HL-60/S4 treated with phorbol 12-myristate 13-acetate at 8.2 ng/mL for 4 days and 3 days (cell line): Measurements from ENCODE around the gene NCOR2.

Experiments used
- in situ Hi-C: fragments of 300-500 bp; cut with MboI; formaldehyde crosslinking; loops from 2 replicates; pipeline ENCODE4 v1.15.0; 2022; ENCODE audit warnings: low sequenced_read_pairs

Gene NCOR2

DNA sequence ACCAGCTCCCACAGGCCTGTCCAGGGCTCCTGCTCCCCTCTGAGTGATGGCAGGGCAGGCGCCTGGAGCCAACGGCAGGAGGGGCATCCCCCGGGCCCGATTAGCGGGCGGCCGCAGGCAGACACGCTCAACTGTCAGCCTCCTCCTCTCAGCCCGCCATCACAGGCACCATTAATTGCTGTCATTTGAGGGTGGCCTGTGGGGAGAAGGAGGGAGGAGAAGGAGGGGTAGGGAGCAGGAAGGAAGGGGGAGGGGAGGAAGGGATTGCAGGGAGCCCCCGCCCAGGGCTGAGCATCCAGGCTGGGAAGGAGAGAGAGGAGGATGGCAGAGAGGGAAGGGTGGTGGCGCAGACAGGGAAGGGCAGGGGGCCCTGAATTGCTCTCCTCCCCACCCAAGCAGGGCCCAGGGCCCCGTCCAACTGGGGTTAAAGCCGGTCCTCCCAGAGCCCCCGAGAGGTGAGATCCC lies 36.1 kb downstream of the NCOR2 start:
- in situ Hi-C loops = no loop called here

DNA sequence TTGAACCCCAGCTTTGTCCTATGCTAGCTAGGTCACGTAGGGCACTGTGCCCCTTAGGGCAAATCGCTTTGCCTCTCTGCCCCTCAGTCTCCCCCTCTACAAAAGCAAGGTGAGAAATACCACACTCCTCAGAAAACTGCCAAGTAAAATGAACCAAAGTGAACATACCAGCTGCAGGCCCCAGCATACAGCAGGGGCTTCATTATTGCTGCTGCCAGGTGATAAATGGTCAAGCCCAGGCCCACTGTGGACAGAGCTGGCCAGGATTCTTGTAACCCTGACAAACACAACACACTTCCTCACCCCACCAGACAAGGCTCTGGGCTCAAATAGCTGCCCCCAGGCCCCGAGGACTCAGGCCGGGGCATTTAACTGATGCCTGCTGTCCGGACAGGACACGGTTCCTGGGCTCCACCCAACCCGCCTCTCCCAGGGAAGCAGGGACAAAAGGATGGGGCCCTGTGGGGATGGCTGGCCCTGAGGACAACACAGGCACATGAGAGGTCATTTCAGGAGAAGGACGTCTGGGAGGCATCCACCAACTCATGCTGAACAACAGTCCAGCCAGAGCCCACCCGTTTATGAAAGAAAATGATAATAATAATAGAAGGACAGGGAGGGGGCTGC lies 36.7 kb downstream of the NCOR2 start:
- in situ Hi-C loops = no loop called here

DNA sequence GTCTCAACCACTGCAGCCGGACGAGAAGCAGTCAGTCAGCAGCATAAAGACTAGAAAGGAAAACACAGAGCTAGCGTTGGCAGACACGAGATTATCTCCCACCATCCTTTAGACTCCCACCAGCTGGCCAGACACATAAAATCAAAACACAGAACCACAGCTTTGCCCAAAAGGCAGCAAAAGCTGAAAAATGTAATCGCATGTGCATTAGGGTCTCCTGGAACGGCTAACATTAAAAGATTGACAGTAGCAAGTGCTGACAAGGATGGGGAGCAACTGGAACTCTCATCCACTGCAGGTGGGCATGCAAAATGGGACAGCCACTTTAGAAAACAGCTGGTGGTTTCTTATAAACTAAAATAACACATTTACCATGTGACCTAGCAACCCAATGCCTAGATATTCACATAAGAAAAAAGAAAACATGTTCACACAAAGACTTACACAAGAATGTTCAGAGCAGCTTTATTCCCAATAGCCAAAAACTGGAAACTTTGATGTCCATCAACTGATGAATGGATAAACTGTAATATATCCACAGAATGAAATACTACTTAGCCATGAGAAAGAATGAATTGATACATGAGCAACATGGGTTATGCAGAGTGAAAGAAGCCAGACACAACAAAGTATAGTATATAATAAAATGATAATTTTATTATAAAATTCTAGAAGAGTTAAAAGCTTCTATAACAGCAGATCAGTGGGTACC lies 37.7 kb downstream of the NCOR2 start:
- in situ Hi-C loops = no loop called here

DNA sequence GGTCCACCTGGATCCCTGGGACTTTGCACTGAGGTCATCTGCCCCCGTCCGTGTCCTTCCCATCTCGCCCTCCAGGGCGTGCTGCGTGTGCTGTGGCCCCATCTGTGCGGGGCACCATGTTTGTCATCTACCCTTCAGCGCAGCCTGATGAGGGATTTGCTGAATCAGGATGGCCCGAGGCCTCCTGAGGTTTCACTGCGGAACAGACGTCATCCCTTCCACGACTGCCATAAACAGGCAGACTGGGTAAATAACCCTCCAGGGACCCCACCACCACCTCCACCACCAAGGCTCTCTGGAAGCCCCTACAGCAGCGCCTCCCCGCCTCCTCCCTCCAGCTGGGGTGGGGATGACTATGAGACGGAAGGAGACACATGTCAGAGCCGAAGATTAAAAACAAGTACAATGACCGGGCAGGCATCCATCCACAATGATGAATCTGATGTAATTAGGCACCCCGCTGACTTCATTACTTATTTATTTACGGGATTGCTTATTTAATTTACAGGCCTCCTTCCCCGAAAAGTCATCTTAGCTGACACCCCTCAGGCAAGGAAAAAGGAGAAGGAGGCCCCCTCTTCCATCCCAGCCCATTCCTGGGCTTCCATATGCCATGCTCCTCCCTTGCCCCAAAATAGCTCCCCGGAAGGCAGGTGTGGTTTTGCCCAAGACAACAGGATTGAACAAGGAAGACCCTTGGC lies 39.4 kb downstream of the NCOR2 start:
- in situ Hi-C loops = no loop called here

DNA sequence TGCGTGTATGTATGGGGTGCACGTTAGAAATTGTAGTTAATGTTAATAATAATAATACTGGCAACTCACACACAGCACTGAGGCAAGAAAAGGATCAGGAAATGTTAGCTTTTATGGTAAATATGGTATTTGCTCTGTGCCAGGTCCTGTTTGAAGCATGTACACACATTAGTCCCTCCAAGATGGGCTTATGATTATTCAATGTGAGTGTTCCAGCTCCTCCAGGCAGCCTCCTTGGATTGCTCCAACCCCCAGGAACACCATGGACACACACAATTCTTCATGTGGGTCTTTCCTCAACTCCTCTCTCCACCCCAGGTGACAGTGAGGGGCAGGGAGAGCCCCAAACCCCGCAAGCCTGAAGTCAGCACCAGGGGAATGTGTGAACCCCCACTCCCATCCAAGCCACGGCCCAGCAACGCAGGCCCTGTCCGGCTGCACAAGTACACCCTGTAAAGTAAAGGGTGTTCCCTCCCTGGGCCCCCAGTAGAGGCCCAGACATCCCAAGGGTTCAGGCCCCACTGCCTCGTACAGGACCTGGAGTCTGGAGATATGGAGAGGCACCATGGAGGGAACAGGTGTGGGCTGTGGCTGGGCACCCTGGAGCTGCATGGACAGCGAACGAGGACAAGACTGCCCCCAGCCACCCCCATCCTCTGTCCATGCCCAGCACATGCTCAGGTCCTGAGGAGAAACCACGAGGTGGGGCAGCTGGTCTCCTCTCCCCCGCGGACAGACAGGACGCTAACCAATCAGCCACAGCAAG lies 41.3 kb downstream of the NCOR2 start:
- in situ Hi-C loops = no loop called here

DNA sequence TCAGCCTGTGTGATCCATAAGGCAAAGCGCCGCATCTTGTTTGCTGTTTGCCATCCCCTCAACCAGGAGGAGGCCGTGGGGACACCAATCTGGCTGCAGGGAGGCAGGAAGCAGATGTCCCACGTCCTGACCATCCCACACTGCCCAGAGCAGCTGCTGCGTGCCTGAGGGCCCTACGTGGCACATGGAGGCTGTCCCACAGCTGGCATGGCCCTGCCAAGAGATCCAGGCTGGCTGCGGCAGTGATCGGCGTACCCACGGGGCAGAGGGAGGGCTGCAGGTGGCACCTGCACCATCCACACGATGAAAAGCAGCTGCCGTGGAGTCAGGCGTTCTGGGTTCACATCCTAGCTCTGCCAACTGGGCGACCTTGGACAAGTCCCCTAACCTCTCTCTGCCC lies 42.0 kb downstream of the NCOR2 start:
- in situ Hi-C loops = no loop called here

DNA sequence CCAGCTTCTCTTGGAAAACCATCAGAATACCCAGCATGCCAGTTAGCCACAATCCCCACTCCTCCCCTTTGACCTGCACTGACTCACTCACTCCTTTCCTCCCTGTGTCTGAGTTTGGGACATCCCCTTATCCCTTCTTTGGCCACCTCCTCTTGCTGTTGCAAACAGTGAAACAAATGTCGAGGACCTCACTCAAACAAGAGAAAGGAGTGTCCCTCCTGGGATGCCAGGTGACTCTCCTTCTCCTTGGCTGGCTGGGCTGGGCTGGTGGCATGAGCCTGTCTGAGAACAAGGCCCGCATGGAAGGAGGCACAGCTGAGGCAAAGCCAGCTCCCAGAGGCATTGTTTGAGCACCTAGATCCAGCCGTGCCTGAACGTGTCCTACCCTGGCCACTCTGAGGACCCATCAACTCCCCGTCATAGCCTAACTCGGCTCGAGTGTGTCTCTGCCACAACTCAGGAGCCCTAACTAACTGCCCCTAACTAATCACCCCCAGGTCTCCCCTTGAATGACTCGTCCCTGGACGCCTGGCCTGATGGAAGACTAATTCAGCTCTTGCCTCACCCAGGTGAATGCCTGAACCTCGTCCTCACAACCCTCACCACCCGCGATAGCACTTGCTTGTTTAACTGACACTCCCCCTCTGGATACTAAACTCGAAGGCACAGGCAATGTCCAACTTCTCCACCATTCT lies 43.0 kb downstream of the NCOR2 start:
- in situ Hi-C loops = no loop called here

DNA sequence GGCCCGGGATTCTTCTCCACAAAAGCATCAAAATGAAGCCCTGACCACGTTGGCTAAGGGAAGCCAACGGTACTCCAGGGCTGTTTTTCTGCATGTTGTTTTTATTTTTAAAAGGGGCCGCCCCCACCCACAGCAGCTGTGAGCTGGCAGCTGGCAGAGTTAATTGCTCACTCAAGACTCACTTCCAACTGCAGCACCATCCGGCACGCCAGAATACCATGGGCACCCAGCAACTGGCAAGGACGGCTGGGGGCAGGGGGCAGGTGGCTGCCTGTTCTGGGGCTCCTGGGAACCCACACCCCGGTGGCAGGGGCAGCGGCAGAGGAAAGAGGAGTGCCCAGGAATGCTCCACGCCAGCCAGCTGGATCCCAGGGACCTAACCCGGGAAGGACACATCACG lies 44.3 kb downstream of the NCOR2 start:
- in situ Hi-C loops = no loop called here

DNA sequence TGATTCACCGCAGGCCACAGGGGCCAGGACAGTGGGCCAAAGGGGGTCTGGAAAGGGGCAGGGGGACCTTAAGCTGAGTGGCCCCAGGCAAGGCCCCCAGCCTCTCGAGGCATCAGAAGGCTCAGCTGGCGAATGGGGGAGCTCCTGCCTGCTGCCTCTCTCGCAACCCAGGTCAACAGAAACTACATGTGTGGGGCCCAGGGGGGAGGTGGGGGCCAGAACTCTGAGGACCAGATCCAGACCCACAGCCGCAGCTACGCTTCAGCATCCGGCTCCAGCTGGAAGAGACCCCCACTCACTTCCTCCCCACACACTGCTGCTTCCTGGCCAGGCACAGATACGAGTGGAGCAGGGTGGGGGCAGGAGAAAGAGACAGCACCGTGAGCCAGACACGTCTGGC lies 46.5 kb downstream of the NCOR2 start:
- in situ Hi-C loops = no loop called here

DNA sequence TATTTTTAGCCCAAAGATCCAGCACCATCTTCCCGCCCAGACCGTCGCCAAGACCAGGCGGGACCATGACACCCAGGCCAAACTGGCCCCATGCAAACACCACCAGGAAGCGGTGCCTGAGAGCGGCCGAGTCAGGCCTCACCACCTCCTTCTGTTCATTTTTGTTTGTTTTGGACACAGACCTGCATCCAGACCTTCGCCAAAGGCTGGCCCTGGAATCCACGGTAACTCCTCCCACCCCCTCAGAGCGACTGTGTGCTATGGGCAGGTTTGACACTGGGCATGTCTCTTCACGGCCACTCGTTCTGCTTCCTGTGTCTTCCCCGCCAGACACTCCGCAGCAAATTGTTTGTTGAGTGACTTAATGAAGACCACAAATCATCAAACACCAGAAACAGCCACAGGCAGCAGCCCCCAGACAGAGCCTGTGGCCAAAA lies 47.1 kb downstream of the NCOR2 start:
- in situ Hi-C loops = no loop called here

DNA sequence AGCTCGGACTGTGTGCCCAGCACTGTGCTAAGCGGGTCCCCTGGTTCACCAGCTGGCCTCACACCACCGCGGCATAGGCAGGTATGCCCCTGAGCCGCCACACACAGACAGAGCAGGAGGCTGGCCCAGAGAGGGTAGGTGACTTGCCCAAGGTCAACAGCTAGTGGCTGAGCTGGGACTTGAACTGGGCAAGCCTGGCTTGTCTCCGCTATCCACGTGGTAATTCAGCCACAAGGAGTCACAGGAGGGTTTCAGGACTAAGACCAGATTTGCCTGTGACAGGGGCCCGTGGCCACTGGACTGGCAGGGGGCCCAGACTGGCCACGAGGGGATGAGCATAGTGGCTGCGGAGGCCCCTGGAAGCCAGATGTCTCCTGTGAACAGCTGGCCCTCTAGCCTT lies 47.7 kb downstream of the NCOR2 start:
- in situ Hi-C loops = no loop called here

DNA sequence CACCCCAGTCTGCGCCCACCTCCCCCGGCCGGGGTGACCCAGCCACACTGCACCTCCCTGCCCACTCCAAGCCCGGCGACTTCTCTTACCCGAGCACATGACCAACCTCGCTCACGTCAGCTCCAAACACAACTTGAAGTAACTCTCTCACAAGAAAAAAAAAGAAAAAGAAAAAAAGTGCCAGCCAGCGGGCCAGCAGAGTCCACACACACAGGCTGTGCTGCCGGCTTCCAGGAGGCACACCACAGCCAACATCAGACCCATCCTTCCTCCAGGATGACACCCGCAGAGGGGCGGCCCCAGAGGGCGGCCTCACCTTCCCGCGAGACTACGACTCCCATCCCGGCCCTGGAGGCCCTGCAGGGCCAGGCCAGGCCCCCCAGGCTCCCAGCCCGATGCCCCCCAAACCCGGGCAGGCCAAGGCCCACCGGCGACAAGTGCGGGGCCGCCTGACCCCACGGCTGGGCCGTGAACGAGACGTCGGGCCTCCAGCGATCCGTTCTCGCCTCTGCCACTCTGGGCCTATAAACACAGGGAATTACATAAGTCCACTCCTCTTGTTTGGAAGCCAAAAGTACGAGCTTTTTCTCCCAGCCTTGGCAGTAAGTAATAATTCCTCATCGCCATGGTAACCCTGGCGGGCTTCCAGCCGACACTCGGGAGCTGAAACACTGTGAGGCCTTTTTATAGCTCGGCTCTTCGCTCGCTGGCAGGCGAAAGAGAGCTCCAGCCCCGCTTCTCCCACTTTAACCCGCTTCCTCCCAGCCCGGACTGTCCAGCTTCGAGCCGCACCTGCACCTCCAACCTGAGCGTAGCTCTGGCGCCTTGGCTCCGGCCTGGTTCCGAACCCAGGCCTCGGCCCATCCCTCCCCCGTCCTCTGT lies 49.1 kb downstream of the NCOR2 start:
- in situ Hi-C loops = no loop called here
